DND-41 (cell line): ENCODE data around the gene HDAC4.

Experiments
- ATAC-seq: fragments of 200-7000 bp; cut with Tn5 transposase; 3 replicates; pipeline ENCODE4 v1.9.1; 2021; ENCODE audit warnings: low read depth; ENCODE audit not compliant: insufficient read depth
- DNase-seq: peaks from one replicate; pipeline ENCODE4 v3.0.0-alpha.2; 2020
- H2AFZ ChIP-seq: 2 replicates; pipeline ENCODE4 v1.6.0; 2012; ENCODE audit warnings: low read depth, low read length
- H3K27ac ChIP-seq: 2 replicates; pipeline ENCODE4 v1.5.1; 2012; ENCODE audit warnings: low read length, inconsistent platforms
- H3K27me3 ChIP-seq: fragments of 200-600 bp; sonication (generic); 2 replicates; pipeline ENCODE4 v1.6.0; 2012; ENCODE audit warnings: low read length, mild to moderate bottlenecking, inconsistent platforms; ENCODE audit not compliant: insufficient read depth, poor library complexity
- H3K36me3 ChIP-seq: 2 replicates; pipeline ENCODE4 v1.5.1; 2012; ENCODE audit warnings: low read length, inconsistent platforms; ENCODE audit not compliant: insufficient read depth
- H3K4me1 ChIP-seq: 2 replicates; pipeline ENCODE4 v1.5.1; 2012; ENCODE audit warnings: mild to moderate bottlenecking, low read length; ENCODE audit not compliant: insufficient read depth
- H3K4me2 ChIP-seq: 2 replicates; pipeline ENCODE4 v1.6.0; 2012; ENCODE audit warnings: mild to moderate bottlenecking, moderate library complexity, low read length, inconsistent platforms; ENCODE audit not compliant: insufficient read depth
- H3K4me3 ChIP-seq, 2 experiments: fragments of 200-600 bp in 1 of 2; shearing (Covaris generic) in 1 of 2; 2 replicates each; pipeline ENCODE4 v1.5.1; 2012 to 2016; ENCODE audit warnings: inconsistent platforms in 2 of 2, low read length in 2 of 2, mild to moderate bottlenecking in 2 of 2, low read depth in 1 of 2, moderate library complexity in 1 of 2
- H3K79me2 ChIP-seq: 2 replicates; pipeline ENCODE4 v1.6.0; 2012; ENCODE audit warnings: low read length, inconsistent platforms; ENCODE audit not compliant: insufficient read depth
- H3K9ac ChIP-seq: 2 replicates; pipeline ENCODE4 v1.6.0; 2012; ENCODE audit warnings: low read depth, mild to moderate bottlenecking, inconsistent platforms, low read length, moderate library complexity
- H3K9me3 ChIP-seq: 2 replicates; pipeline ENCODE4 v1.5.1; 2012; ENCODE audit warnings: low read length, moderate library complexity, mild to moderate bottlenecking, inconsistent platforms; ENCODE audit not compliant: insufficient read depth, severe bottlenecking
- H4K20me1 ChIP-seq: 2 replicates; pipeline ENCODE4 v1.6.0; 2012; ENCODE audit warnings: low read length; ENCODE audit not compliant: insufficient read depth
- CTCF ChIP-seq: IDR thresholded peaks from 2 replicates; pipeline ENCODE4 v1.5.1; 2012; ENCODE audit warnings: borderline replicate concordance, low read length, moderate library complexity, mild to moderate bottlenecking; ENCODE audit not compliant: poor library complexity, severe bottlenecking; ENCODE audit errors: extremely low read depth
- EZH2 ChIP-seq: IDR thresholded peaks from 3 replicates; pipeline ENCODE4 v1.6.1; 2012; ENCODE audit warnings: borderline replicate concordance, low read depth, mild to moderate bottlenecking, moderate library complexity, low read length, inconsistent platforms; ENCODE audit not compliant: severe bottlenecking

HDAC4 gene

GRCh38 chr2:239330836-239331235 lies 70.0 kb downstream of the HDAC4 start:
- no peak overlapping the region for H2AFZ ChIP-seq
- no peaks in the 10 kb centered on the region for H3K9me3 ChIP-seq
- H3K4me3 ChIP-seq: peak overlapping the region in 1 of 2 experiments; percentile 61; a peak in 2 of 4 replicates
- no peaks in the 10 kb centered on the region for H3K27me3 ChIP-seq
- H3K36me3 ChIP-seq: peaks cover 29% of the 10 kb centered on the region
- peak overlapping the region; percentile 67 for H3K4me2 ChIP-seq
- peaks cover 95% of the 10 kb centered on the region for H3K4me1 ChIP-seq
- peak overlapping the region; percentile 85 for H3K9ac ChIP-seq
- TF ChIP-seq CTCF: peak; percentile 6
- TF ChIP-seq EZH2: no peak
- no peak for ATAC-seq
- H3K27ac ChIP-seq: peak overlapping the region; percentile 99
- DNase-seq: no peak
- peaks cover 89% of the 10 kb centered on the region for H3K79me2 ChIP-seq
- H4K20me1 ChIP-seq: no peaks in the 10 kb centered on the region

- H3K9me3 ChIP-seq: no peaks in the 10 kb centered on the region
- H3K4me2 ChIP-seq: peak overlapping the region; percentile 67
- ATAC-seq: no peak
Observed at GRCh38 chr2:239329972-239330572, 70.7 kb downstream of the HDAC4 start.

GRCh38 chr2:239329284-239329971 lies 71.4 kb downstream of the HDAC4 start:
- Histone ChIP-seq H3K27me3 (no peaks in the 10 kb centered on the region), H3K27ac (peak overlapping the region; percentile 99), H3K9me3 (no peaks in the 10 kb centered on the region), H3K4me3 (peak overlapping the region in 1 of 2 experiments; percentile 35; a peak in 1 of 4 replicates), H3K9ac (peak overlapping the region; percentile 85), H2AFZ (no peak overlapping the region), H3K79me2 (peaks cover 89% of the 10 kb centered on the region), H3K36me3 (peaks cover 35% of the 10 kb centered on the region), H4K20me1 (no peaks in the 10 kb centered on the region), H3K4me2 (peak overlapping the region; percentile 67), H3K4me1 (peaks cover 99% of the 10 kb centered on the region)
- no peak for TF ChIP-seq CTCF
- no peak for TF ChIP-seq EZH2
- DNase-seq: peak; percentile 55
- ATAC-seq: no peak

More at GRCh38 chr2:239329972-239330572, 70.7 kb downstream of the HDAC4 start:
- Histone ChIP-seq H2AFZ (no peak overlapping the region), H3K4me3 (peak overlapping the region in 1 of 2 experiments; percentile 35; a peak in 1 of 4 replicates), H3K27ac (peak overlapping the region; percentile 99), H4K20me1 (no peaks in the 10 kb centered on the region), H3K27me3 (no peaks in the 10 kb centered on the region), H3K36me3 (peaks cover 29% of the 10 kb centered on the region), H3K9ac (peak overlapping the region; percentile 85), H3K79me2 (peaks cover 89% of the 10 kb centered on the region), H3K4me1 (peaks cover 98% of the 10 kb centered on the region)
- TF ChIP-seq CTCF (no peak), EZH2 (no peak)
- peak; percentile 59 for DNase-seq
